Loucy (cell line): ENCODE measurements around the gene XPNPEP2.

Experiments
- H2AFZ ChIP-seq: fragments of 200-600 bp; sonication (generic); 2 replicates; pipeline ENCODE4 v1.6.0; 2016; ENCODE audit warnings: antibody characterized with exemption, mild to moderate bottlenecking, low read length, moderate library complexity
- H3F3A ChIP-seq: fragments of 200-600 bp; 2 replicates; pipeline ENCODE4 v1.6.0; 2016; ENCODE audit warnings: antibody characterized with exemption, low read depth, mild to moderate bottlenecking
- H3K27me3 ChIP-seq: fragments of 200-600 bp; sonication (generic); 2 replicates; pipeline ENCODE4 v1.6.1; 2014; ENCODE audit warnings: low read length, mild to moderate bottlenecking; ENCODE audit not compliant: insufficient read depth, poor library complexity, severe bottlenecking
- H3K36me3 ChIP-seq: fragments of 200-600 bp; sonication (generic); 2 replicates; pipeline ENCODE4 v1.6.1; 2016; ENCODE audit warnings: low read length; ENCODE audit not compliant: insufficient read depth
- H3K4me1 ChIP-seq: fragments of 200-600 bp; sonication (generic); 2 replicates; pipeline ENCODE4 v1.5.1; 2014; ENCODE audit warnings: low read length, mild to moderate bottlenecking; ENCODE audit not compliant: insufficient read depth, poor library complexity, severe bottlenecking
- H3K4me2 ChIP-seq: fragments of 200-600 bp; sonication (generic); 2 replicates; pipeline ENCODE4 v1.6.0; 2014; ENCODE audit warnings: antibody characterized with exemption, low read length, low read depth, mild to moderate bottlenecking; ENCODE audit not compliant: poor library complexity, severe bottlenecking
- H3K4me3 ChIP-seq: fragments of 200-600 bp; sonication (generic); 2 replicates; pipeline ENCODE4 v1.5.1; 2014; ENCODE audit warnings: low read length, mild to moderate bottlenecking, mixed read lengths; ENCODE audit not compliant: poor library complexity, severe bottlenecking
- H3K79me2 ChIP-seq: fragments of 200-600 bp; sonication (generic); 2 replicates; pipeline ENCODE4 v1.6.1; 2014; ENCODE audit warnings: low read length; ENCODE audit not compliant: insufficient read depth
- H3K9ac ChIP-seq: fragments of 200-600 bp; sonication (generic); 2 replicates; pipeline ENCODE4 v1.6.0; 2014; ENCODE audit warnings: mild to moderate bottlenecking, low read depth, low read length, moderate library complexity; ENCODE audit not compliant: poor library complexity, severe bottlenecking
- H3K9me2 ChIP-seq: fragments of 200-600 bp; sonication (generic); replicated peaks from 2 replicates; pipeline ENCODE4 v1.6.1; 2016; ENCODE audit warnings: low read depth, low read length, mixed read lengths
- H3K9me3 ChIP-seq: fragments of 200-600 bp; sonication (generic); 2 replicates; pipeline ENCODE4 v1.6.1; 2014; ENCODE audit warnings: mild to moderate bottlenecking, antibody characterized with exemption, low read length, low read depth; ENCODE audit not compliant: insufficient read depth
- H4K20me1 ChIP-seq: fragments of 200-600 bp; sonication (generic); 2 replicates; pipeline ENCODE4 v1.6.0; 2014; ENCODE audit warnings: antibody characterized with exemption, low read length, mild to moderate bottlenecking; ENCODE audit not compliant: insufficient read depth, poor library complexity, severe bottlenecking
- CTCF ChIP-seq: fragments of 200-600 bp; sonication (generic); conservative IDR thresholded peaks from 2 replicates; pipeline ENCODE4 v1.5.1; 2014; ENCODE audit warnings: mild to moderate bottlenecking, antibody characterized with exemption, low read length
- EZH2phosphoT487 ChIP-seq: fragments of 200-600 bp; IDR thresholded peaks from 2 replicates; pipeline ENCODE4 v1.6.1; 2018; ENCODE audit warnings: antibody characterized with exemption, mild to moderate bottlenecking, moderate library complexity, borderline replicate concordance

The XPNPEP2 gene

GRCh38 chrX:129754056-129755024 lies 15.6 kb downstream of the XPNPEP2 start:
- H3K4me1 ChIP-seq: peaks cover 16% of the 10 kb centered on the region

DNA sequence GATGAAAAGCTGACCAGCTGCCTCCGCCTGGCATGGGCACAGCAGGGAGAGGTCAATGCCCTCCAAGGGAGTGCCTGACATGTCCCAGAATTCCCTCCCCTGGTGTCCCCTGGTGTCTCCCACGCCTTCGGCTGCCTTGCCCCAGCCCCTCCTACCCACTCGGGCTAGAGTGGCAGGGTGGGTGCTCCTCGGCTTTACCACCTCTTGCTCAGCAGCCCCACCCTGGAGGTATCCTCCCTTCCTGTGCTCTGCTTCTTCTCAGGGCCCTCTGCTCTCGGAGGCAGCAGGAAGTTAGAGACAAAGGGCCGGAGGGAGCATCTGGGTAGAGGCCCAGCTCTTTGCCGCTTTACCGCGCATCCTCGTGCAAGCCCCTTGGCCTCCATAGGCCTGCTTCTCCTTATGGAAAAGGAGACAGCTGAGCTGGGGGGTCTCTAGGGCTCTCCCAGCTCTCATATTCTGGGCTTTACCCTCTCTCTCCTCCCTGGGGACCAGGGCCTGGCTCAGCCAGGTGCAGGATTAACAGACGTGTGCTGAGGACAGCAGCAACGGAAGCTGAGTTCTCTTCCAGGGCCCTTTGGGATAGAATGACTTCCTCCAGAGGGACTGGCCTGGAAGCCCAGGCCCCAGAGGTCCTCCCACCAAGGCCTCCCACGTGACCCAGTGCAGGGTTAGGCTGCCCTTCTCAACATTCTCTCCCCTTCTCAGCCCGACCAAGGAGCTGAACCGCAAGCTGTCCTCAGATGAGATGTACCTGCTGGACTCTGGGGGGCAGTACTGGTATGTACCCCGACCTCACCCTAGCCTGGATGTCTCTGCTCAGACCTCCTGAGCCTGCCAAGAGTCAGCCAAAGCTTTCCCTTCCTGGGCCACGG lies 17.2 kb downstream of the XPNPEP2 start:
- no peaks in the 10 kb centered on the region for H3K79me2 ChIP-seq
- no peak overlapping the region for H3K4me2 ChIP-seq

More at GRCh38 chrX:129754056-129755024, 15.6 kb downstream of the XPNPEP2 start:
- Histone ChIP-seq H3F3A (no peaks in the 10 kb centered on the region), H3K9me3 (no peaks in the 10 kb centered on the region), H3K4me2 (no peak overlapping the region), H3K27me3 (no peaks in the 10 kb centered on the region), H3K4me3 (no peak overlapping the region), H3K9me2 (no peaks in the 10 kb centered on the region), H2AFZ (no peak overlapping the region), H3K36me3 (no peaks in the 10 kb centered on the region), H4K20me1 (no peaks in the 10 kb centered on the region), H3K79me2 (no peaks in the 10 kb centered on the region), H3K9ac (no peak overlapping the region)
- TF ChIP-seq CTCF: peak; percentile 72
- TF ChIP-seq EZH2phosphoT487: no peak

More for the DNA sequence above, 17.2 kb downstream of the XPNPEP2 start:
- Histone ChIP-seq H3K36me3 (no peaks in the 10 kb centered on the region), H2AFZ (no peak overlapping the region), H3K9ac (no peak overlapping the region), H3K4me1 (peaks cover 33% of the 10 kb centered on the region), H3K4me3 (no peak overlapping the region), H3K9me2 (no peaks in the 10 kb centered on the region), H3K9me3 (no peaks in the 10 kb centered on the region), H3K27me3 (no peaks in the 10 kb centered on the region), H4K20me1 (no peaks in the 10 kb centered on the region), H3F3A (no peaks in the 10 kb centered on the region)
- TF ChIP-seq CTCF (peak; percentile 57), EZH2phosphoT487 (no peak)
